SU-DHL-6 (cell line): ENCODE results near the gene GRID1.

Experiments used
- H2AFZ ChIP-seq: fragments of 200-600 bp; sonication (generic); 2 replicates; pipeline ENCODE4 v1.6.1; 2014; ENCODE audit warnings: low read depth, mild to moderate bottlenecking, moderate library complexity, mixed read lengths, antibody characterized with exemption, low read length; ENCODE audit not compliant: severe bottlenecking
- H3F3A ChIP-seq: fragments of 200-600 bp; shearing (Covaris generic); 2 replicates; pipeline ENCODE4 v1.6.0; 2016; ENCODE audit warnings: antibody characterized with exemption, mild to moderate bottlenecking; ENCODE audit not compliant: insufficient read depth
- H3K27ac ChIP-seq: fragments of 200-600 bp; sonication (generic); 2 replicates; pipeline ENCODE4 v1.5.1; 2016; ENCODE audit warnings: low read depth, mild to moderate bottlenecking, low read length, moderate library complexity, mixed read lengths
- H3K27me3 ChIP-seq: fragments of 200-600 bp; sonication (generic), shearing (Covaris generic); 2 replicates; pipeline ENCODE4 v1.6.0; 2014; ENCODE audit warnings: mild to moderate bottlenecking, low read length
- H3K36me3 ChIP-seq: fragments of 200-600 bp; sonication (generic); 2 replicates; pipeline ENCODE4 v1.6.1; 2014; ENCODE audit warnings: mild to moderate bottlenecking, low read length, mixed read lengths
- H3K4me2 ChIP-seq: fragments of 300-600, 200-600 bp; shearing (Covaris generic), sonication (generic); 2 replicates; pipeline ENCODE4 v1.6.0; 2014; ENCODE audit warnings: low read length, low read depth, mild to moderate bottlenecking; ENCODE audit not compliant: poor library complexity, severe bottlenecking
- H3K4me3 ChIP-seq: fragments of 200-600 bp; sonication (generic); 2 replicates; pipeline ENCODE4 v1.5.1; 2014; ENCODE audit warnings: antibody characterized with exemption, low read length, mild to moderate bottlenecking, mixed read lengths; ENCODE audit not compliant: insufficient read depth, poor library complexity, severe bottlenecking
- H3K79me2 ChIP-seq: fragments of 200-600 bp; sonication (generic); 2 replicates; pipeline ENCODE4 v1.6.1; 2014; ENCODE audit warnings: mild to moderate bottlenecking, low read length, moderate library complexity; ENCODE audit not compliant: insufficient read depth
- H3K9ac ChIP-seq: fragments of 200-600 bp; sonication (generic); 2 replicates; pipeline ENCODE4 v1.7.0; 2014; ENCODE audit warnings: mild to moderate bottlenecking, low read length
- H3K9me2 ChIP-seq: fragments of 200-600 bp; sonication (generic); replicated peaks from 2 replicates; pipeline ENCODE4 v1.6.1; 2014; ENCODE audit warnings: low read length; ENCODE audit not compliant: insufficient read depth
- H3K9me3 ChIP-seq: fragments of 200-600 bp; sonication (generic); 2 replicates; pipeline ENCODE4 v1.6.1; 2014; ENCODE audit warnings: low read length, mixed read lengths; ENCODE audit not compliant: insufficient read depth
- H4K20me1 ChIP-seq: fragments of 200-600 bp; sonication (generic); 2 replicates; pipeline ENCODE4 v1.6.1; 2014; ENCODE audit warnings: low read depth, mild to moderate bottlenecking, antibody characterized with exemption, low read length, moderate library complexity, mixed read lengths
- CTCF ChIP-seq: fragments of 200-600 bp; sonication (generic); IDR thresholded peaks from one replicate; pipeline ENCODE4 v1.5.1; 2017; ENCODE audit warnings: antibody characterized with exemption, mild to moderate bottlenecking, low read length, moderate library complexity; ENCODE audit not compliant: insufficient read depth, poor library complexity, severe bottlenecking
- EZH2phosphoT487 ChIP-seq: fragments of 200-600 bp; sonication (generic), shearing (Covaris generic); conservative IDR thresholded peaks from 2 replicates; pipeline ENCODE4 v1.6.1; 2018; ENCODE audit warnings: mild to moderate bottlenecking, antibody characterized with exemption, low read length, moderate library complexity, mixed read lengths

Gene GRID1

GRCh38 chr10:85861513-85862197, 504.9 kb downstream of the GRID1 start:
- H3K9me2 ChIP-seq = no peaks in the 10 kb centered on the region
- H3K4me2 ChIP-seq = no peak overlapping the region
- no peaks in the 10 kb centered on the region for H4K20me1 ChIP-seq
- H3K9ac ChIP-seq = no peak overlapping the region
- no peaks in the 10 kb centered on the region for H3K27me3 ChIP-seq
- H2AFZ ChIP-seq = no peak overlapping the region
- H3K36me3 ChIP-seq = no peaks in the 10 kb centered on the region
- H3K79me2 ChIP-seq = no peaks in the 10 kb centered on the region
- H3K27ac ChIP-seq = no peak overlapping the region
- H3K4me3 ChIP-seq = no peak overlapping the region
- no peaks in the 10 kb centered on the region for H3F3A ChIP-seq
- H3K9me3 ChIP-seq = no peaks in the 10 kb centered on the region
- TF ChIP-seq EZH2phosphoT487 (no peak), CTCF (no peak)

GRCh38 chr10:85859859-85860258, 506.7 kb downstream of the GRID1 start:
- TF ChIP-seq CTCF (no peak), EZH2phosphoT487 (no peak)

GRCh38 chr10:85858776-85859515, 507.6 kb downstream of the GRID1 start:
- Histone ChIP-seq H3K9me3 (no peaks in the 10 kb centered on the region), H3K4me3 (no peak overlapping the region), H3K9me2 (no peaks in the 10 kb centered on the region), H3K79me2 (no peaks in the 10 kb centered on the region), H3F3A (no peaks in the 10 kb centered on the region), H3K27me3 (no peaks in the 10 kb centered on the region), H3K27ac (no peak overlapping the region), H3K4me2 (no peak overlapping the region), H4K20me1 (no peaks in the 10 kb centered on the region), H2AFZ (no peak overlapping the region), H3K9ac (no peak overlapping the region), H3K36me3 (no peaks in the 10 kb centered on the region)
- no peak for TF ChIP-seq EZH2phosphoT487
- TF ChIP-seq CTCF = no peak

More at GRCh38 chr10:85859859-85860258, 506.7 kb downstream of the GRID1 start:
- no peak overlapping the region for H3K4me3 ChIP-seq
- no peak overlapping the region for H2AFZ ChIP-seq
- no peak overlapping the region for H3K4me2 ChIP-seq
- H3K36me3 ChIP-seq = no peaks in the 10 kb centered on the region
- no peaks in the 10 kb centered on the region for H3K9me3 ChIP-seq
- H4K20me1 ChIP-seq = no peaks in the 10 kb centered on the region
- H3F3A ChIP-seq = no peaks in the 10 kb centered on the region
- H3K9me2 ChIP-seq = no peaks in the 10 kb centered on the region
- no peak overlapping the region for H3K27ac ChIP-seq
- no peak overlapping the region for H3K9ac ChIP-seq
- no peaks in the 10 kb centered on the region for H3K79me2 ChIP-seq
- no peaks in the 10 kb centered on the region for H3K27me3 ChIP-seq
